ENCODE results near the gene ADCY2.

Gene ADCY2

DNA sequence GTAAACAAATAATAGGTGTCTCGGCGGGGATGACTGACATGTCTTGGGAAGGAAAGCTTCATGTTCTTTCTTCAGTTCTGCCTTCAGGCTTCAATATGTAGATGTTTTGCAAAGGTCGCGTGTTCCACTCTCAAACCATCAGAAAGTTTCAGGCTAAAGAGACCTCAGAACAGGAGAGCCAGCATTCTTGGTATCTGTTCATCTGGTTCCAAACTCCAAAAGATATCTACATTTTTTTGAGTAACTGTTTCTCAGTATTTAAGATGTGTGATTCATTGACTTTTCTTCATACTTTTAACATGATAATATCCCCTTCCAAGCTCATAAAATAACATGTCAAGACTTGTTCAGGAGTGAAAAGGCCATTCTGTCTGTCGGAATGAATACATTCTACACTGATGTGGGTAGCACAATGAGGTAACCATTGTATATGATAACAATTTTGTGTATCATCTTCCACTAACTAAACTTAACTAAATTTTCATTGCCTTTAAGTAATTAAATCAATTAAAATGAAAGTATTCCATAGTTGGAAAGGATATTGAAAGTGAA is 271.4 kb downstream of the ADCY2 start:
- DNase-seq (ENCODE audit: low spot score): no peak

DNA sequence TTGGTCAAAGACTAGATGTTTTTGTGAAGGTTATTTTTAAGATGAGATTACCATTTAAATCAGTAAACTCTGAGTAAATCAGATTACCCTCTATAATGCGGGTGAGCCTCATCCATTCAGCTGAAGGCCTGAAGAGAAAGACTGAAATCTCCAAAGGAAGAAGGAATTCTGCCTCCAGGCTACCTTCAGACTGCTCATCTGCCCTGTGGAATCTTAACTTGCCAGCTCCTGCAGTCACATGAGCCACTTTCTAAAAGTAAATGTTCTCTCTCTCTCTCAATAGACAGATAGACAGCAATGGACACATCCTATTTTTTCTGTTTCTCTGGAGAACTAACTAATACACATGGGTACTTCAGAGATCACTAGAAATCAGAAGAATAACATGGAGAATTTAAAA is 272.2 kb downstream of the ADCY2 start:
- DNase-seq (ENCODE audit: low spot score): no peak

DNA sequence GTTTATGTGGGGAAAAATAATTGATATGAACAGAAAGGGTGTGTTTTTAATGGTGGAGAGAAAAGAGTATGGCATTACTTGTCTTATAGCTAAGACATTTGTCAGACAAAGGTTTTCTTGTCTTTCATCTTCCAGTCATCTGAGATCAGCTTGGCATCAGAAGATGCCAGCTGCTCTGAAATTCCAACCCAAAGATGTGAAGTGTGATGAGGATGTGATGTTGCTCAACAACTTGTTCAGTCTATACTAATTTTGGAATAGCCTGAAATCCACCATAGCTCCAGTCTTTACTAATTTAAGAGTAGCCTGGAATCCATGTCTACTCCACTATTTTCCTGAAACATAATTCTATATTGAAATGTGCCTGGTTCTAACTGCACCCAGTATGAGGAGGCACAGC is 272.7 kb downstream of the ADCY2 start:
- no peak for DNase-seq (ENCODE audit: low spot score)

DNA sequence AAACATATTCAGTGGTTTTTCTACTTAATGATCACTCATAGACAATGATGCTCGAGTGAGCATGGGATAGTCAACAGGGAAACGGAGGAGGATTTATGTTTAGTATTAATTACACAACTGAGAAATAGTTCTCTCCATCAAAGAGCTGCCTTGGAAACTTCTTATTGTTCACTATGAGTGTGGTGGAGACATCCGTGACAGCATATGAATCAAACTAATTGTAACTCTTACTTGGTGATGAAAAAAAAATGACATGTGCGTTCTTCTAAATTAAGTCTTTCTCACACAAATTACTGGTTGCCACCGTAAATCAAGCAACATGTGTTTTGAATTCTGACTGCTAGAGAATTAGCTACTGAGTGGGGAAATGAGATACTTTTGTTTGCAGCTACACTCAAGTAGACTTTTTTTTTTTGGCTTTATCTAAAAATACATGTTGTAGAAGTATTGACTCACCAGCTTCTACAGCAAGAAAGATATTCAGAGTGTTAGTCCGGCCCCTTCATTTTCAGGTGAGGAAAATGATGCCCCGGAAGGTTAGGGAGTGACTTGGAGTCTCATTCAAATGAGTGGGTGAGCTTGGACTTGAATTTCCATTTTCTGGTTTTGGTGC is 275.5 kb downstream of the ADCY2 start:
- no peak for DNase-seq (ENCODE audit: low spot score)

DNA sequence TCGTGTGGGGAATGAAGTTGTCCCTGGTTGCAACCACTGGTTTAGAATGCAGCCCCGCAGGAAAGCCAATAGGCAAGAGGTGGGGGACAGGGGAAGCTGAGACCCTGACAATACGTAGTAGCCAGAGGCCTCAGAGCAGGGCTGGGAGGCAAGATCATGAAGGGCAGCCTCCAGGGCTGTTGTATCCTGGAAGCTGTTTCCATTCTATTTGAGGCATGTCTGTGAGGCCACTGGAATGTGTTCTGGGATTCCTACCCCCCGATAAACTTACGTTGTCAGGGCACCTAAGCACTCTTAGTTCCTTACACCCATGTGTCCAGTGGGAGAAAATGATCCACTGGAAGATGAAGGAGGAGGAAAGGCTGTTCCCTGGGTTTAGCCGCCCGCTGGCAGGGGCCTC is 277.7 kb downstream of the ADCY2 start:
- no peak for DNase-seq (ENCODE audit: low spot score)

DNA sequence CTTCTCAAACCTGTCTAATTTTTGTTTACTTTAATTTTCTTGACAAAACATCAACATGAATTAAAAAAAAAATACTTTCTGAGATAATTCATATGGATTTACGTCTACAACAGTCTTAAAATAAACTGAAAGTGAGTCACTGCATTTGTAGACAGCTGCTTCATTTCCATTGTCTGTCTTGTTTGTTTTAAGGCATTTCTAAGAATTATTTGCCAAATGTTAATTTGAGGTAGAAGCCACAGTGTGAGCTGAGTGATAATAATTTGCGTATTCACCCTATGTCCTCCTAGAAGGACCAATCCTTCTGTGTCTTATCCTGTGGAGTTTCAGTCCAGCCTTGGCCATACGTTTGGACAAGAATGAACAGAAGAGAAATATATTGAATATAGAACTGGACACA is 280.5 kb downstream of the ADCY2 start:
- DNase-seq (ENCODE audit: low spot score): no peak

DNA sequence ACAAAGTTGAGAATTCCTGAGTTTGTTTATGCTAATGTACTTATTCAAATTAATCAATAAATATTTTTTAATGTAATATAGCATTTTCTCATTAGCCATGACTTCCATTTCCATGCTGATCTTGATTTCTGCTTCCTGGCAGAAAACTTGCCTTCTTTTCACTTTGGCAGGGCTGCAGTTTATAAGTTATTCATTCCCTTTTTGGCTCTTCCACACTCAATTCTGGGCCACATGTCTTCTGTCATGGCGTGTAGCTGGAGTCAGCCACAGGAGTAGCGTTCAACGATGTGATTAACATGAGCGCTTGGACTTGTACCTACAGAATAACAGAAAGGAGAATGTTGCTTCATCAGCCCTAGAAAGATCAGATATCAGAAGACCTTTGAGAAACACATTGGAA is 282.1 kb downstream of the ADCY2 start:
- DNase-seq (ENCODE audit: low spot score): no peak

- DNase-seq (ENCODE audit: low spot score): no peak
Observed at GRCh38 chr5:7679663-7680062, 283.7 kb downstream of the ADCY2 start.

DNA sequence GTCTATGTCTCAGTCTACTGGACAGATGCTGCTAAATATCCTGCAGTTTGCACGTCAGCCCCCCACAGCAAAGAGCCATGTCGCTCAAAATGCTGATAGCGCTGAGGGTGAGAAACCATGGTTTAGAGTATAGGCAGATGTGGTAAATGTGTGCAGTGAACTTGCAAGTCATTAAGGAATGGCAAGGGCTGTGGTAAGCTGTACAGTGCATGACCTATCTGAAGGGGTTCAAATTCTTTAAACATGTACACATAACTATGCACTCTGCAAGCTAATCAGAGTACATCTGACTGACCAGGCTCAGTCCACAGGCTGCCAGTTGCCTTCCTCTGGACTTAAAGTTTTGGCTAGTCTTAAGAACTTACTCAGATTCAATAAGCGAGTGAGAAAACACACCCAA is 284.3 kb downstream of the ADCY2 start:
- DNase-seq (ENCODE audit: low spot score): no peak

DNA sequence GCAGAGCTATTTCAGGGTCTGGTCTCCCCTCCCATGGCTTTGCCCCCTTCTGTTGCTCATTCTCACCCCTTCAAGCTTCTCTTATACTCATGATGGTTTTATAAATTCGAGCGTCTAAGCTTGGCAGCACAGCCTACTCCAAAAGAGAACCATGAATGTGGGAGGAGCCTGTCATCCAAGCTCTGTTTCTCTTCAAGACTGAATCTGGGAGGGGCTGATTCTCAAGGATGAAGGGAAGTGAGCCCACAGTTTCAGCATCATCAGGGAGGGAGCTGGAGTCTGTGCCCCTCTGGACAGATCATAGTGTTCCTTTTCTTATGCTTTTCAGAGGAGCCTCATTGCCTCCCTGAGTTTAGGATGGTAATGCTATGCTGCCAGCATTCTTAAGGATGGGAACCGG is 286.4 kb downstream of the ADCY2 start:
- DNase-seq (ENCODE audit: low spot score): no peak

DNA sequence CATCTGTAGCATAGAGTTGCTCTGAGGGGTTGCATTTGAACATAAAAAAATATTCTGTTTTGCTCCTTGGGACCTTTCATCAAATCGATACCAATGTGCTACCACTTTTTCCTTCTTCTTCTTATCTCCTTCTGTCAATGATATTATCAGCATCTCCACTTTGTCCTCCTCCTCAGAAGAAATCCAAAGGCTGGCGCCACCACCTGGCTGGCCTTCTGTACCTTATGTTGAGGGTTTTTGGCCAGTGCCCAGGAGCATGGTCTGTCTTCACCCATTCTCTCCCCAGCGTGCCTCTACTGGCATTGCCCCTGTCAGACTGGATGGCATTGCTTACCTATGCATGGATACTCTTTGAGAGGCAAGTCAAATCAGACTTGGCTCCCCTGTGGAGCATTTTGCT is 287.8 kb downstream of the ADCY2 start:
- no peak for DNase-seq (ENCODE audit: low spot score)

DNA sequence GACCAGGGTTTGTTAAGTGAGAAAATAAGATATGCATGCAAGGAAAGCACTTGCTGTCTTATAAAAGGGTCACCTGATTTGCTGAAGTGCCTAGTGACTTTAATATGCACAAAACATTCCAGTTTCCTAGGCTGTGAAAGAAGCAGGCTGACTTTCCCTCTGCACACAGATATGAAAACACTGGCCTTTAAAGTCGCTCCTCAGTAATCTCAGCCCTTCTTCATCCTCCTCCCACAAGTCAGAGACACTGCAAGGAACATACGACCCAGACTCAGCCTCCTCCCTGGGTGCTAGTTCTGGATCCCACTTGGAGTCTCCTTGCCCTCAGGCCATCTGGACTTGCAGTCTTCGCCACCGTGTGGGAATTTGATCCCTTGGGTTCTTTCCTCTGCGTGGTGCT is 288.9 kb downstream of the ADCY2 start:
- no peak for DNase-seq (ENCODE audit: low spot score)

- no peak for DNase-seq (ENCODE audit: low spot score)
Observed at GRCh38 chr5:7686794-7687193, 290.9 kb downstream of the ADCY2 start.

- DNase-seq (ENCODE audit: low spot score): no peak
Observed at GRCh38 chr5:7690557-7690956, 294.6 kb downstream of the ADCY2 start.

GRCh38 chr5:7705261-7705660 is 309.3 kb downstream of the ADCY2 start:
- DNase-seq (ENCODE audit: low spot score): no peak

DNA sequence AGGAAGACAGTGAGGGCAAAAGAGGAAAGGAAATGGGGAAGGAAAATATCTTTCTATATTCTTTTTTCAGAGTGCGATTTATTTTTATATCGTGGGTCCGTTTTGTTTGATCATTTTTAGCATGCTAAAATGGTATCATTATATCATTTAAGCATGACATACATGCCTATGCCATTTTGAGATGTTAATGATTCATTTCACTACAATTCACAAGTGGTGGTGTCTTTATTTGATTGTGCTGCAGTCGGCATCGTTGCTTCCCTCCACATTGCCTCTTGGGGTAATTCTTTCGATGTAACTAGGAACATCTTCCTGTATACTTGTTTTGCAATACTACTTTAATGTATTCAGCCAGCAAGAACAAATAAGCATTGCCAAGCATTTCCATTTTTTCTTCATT is 309.8 kb downstream of the ADCY2 start:
- DNase-seq (ENCODE audit: low spot score): no peak

DNA sequence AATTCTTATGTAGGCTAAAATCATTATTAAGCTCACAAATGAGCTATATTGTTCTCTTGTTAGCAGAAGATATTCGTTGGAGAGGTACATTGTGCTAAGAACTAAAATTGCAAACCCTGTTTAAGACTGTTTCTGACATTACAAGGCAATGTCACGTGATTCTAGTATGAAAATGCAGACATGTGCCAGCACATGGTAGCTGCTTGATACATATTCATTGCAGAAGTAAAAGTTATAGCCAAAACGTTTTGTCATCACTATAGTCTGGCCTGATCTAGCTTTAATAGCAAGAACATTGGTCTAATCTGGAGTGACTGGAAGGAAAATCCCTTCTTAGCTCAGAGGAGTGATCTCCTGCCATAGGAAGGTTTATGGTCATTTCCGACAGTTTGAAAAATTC is 310.3 kb downstream of the ADCY2 start:
- no peak for DNase-seq (ENCODE audit: low spot score)

DNA sequence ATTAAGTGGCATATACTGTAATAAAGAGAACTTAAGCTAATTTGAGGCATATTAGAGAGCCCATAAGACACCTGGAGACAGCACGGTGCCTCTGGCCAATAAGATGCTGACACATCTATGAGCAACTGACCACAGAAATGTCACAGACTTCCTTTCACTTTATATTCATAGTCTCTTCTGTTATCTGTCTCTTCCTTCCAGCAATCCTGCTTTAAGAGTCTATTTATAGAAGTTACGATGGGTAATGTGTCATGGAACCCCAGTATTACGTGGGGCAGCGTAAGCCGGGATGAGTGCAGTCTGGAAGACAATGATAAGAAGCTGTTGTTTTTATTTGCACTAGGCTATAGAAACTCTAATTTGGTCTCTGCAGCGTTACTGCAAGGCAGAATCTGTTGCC is 318.2 kb downstream of the ADCY2 start:
- DNase-seq (ENCODE audit: low spot score): no peak

GRCh38 chr5:7714697-7715096 is 318.8 kb downstream of the ADCY2 start:
- DNase-seq (ENCODE audit: low spot score): no peak

DNA sequence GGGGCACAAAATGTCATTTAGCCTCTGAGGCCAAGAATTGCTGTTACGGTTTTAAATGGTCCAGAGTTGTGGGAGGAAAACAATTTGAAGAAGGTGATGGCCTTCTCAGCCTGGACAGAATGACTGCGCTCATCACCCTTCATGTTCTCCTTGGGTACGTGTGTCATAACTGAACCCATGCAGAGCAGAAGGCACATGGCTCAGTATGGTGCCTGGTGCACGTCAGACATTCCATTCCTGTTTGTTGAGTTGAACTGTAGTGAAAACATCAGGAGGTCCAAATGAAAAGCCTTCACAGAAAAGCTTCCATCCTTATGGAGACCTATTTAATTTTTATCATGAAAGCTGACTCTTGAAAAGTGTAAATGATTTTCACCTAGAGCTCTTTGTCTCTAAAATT is 321.8 kb downstream of the ADCY2 start:
- DNase-seq (ENCODE audit: low spot score): no peak

DNA sequence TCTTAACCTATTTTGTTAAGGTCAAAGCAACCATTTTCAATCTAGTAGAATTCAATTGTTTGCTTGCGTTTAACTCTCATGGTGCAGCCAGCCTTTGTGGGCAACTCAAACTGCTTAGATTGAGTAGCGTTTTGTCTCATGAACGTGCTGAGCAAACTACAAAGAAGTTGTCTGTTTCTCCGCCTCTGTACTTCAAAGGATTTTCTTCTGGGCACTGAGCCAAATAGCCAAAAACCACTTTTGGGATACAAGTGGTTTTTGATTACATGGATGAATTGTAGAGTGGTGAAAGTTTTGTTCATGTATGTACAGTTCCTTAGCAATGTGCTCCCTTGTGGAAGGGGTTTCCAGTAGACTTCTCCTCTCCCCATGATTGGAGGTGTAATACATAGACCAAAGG is 332.1 kb downstream of the ADCY2 start:
- DNase-seq (ENCODE audit: low spot score): no peak

GRCh38 chr5:7741415-7742065 is 345.6 kb downstream of the ADCY2 start:
- DNase-seq (ENCODE audit: low spot score): no peak

DNA sequence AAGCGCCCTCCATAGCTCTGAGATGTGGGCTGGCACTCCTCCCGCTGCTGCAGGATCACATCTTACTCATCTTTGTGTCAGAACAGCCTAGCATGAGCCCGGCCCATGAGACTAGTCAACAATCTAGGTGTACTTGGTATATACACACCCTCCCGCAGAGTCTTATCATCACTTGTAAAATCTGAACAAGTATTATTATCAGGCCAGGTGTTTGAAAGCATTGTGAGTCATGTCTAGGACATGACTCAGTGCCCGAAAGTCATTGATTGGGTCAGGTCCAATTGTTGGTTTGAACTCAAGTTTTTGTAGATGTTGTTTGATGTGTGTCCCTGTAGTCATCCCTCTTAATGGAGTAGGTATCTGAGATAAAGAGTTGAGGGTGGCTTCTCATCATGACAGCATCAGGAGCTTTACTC is 346.3 kb downstream of the ADCY2 start:
- no peak for DNase-seq (ENCODE audit: low spot score)

All from CD4-positive, alpha-beta T cell treated with Interleukin-6 at 100 ng/mL for 8 hours (primary cell).